DND-41 (cell line): ENCODE measurements around the gene OR3A2.

Experiments used
- CTCF ChIP-seq: IDR thresholded peaks from 2 replicates; pipeline ENCODE4 v1.5.1; 2012; ENCODE audit warnings: borderline replicate concordance, low read length, moderate library complexity, mild to moderate bottlenecking; ENCODE audit not compliant: poor library complexity, severe bottlenecking; ENCODE audit errors: extremely low read depth
- EZH2 ChIP-seq: IDR thresholded peaks from 3 replicates; pipeline ENCODE4 v1.6.1; 2012; ENCODE audit warnings: borderline replicate concordance, low read depth, mild to moderate bottlenecking, moderate library complexity, low read length, inconsistent platforms; ENCODE audit not compliant: severe bottlenecking

DNA sequence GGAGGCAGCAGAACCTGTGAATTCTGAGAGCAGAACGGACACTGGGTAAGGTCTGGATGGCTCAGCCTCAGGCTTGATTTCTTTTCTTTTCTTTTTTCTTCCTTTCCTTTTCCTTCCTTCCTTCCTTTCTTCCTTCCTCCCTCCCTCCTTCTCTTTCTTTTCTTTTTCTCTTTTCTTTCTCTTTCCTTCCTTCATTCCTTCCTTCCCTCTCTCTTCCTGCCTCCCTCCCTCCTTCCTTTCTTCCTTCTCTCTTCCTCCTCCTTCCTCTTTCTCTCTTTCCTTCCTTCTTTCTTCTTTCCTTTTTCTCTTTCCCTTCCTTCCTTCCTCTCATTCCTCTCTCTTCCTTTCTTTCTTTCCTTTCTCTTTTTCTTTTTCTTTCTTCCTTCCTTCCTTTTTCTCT is 125.9 kb downstream of the OR3A2 start:
- TF ChIP-seq CTCF: no peak
- TF ChIP-seq EZH2: no peak
